HG03558 (cell line): ENCODE measurements around the gene FPR3.
"Not testable (repeated sequence)": the region's sequence is repeated elsewhere in the genome, so short reads cannot be mapped to it uniquely, and the experiment has no call there.

Source experiments
- ATAC-seq: cut with Tn5 transposase; IDR thresholded peaks from one replicate; pipeline ENCODE4 v1.9.1; 2021; ENCODE audit warnings: moderate number of reproducible peaks; ENCODE audit not compliant: unreplicated experiment; ENCODE audit errors: extremely low read depth

FPR3 gene, protein sequence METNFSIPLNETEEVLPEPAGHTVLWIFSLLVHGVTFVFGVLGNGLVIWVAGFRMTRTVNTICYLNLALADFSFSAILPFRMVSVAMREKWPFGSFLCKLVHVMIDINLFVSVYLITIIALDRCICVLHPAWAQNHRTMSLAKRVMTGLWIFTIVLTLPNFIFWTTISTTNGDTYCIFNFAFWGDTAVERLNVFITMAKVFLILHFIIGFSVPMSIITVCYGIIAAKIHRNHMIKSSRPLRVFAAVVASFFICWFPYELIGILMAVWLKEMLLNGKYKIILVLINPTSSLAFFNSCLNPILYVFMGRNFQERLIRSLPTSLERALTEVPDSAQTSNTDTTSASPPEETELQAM

DNA sequence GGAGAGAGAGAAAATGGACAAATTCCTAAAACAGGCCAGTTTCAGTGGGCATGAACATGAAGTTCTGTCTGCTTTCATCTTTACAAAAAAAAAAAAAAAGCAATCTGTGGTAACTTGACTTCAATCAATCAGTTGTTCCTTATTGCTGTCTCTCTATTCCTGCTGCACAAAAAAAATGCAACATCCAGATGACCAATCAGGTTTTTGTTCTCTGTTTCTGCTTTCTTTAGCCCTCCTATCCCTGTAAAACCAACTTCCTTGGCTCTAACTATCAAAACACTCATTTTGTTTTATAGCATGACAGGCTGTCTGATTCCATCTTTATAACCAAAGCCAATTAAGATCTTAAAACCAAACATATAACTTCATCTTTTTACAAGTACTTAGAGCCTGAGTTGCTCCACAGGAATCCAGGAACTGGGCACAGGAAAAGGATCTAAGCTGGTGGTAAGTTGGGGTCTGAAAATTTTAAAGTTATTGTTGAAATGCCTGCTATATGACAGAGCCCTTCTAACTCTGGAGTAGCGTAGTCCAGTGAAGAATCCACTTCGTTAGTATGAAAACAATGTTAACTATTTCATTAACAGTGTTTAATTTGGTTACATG is at the start of gene FPR3:
Gene FPR3, plus strand, starts transcription at position 273 of the 606 bp plus-strand sequence. CDS start 28,592 bp downstream, outside the sequence.
- ATAC-seq, result no peak

DNA sequence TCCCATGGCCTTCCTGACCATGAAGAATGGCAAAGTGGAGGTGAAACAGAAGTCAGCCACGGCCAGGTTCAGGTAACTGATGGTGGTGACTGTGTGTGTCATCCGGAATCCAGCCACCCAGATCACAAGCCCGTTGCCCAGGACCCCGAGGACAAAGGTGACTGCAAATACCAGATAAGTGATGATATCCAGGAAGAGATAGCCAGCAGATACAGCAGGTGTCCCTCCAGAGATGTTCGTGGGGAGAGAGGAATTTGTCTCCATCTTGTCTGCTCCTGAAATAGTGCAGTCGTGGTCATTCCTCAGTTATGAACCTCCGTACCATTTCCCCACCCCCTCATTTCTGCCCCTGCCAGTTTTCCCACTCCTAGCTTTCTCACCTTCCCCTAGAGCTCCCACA is 48.2 kb upstream of the FPR3 start:
- ATAC-seq, result no peak

DNA sequence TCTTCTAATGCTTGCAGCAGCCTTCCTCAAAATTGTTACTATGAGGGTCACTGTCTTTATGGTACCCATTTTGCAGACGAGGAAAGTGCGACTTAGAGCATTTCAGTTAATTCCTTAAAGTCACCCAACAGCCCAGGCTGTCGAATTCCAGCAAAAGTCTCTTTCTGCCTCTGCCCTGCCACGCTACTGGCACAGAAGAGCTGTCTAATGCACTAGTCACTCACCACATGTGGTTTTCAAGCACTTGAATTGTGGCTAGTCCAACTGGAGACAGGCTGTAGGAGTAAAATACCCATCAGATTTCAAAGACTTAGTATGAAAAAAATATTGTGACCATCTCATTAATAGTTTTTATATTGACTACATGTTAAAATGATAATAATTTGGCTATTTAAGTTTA is 45.0 kb upstream of the FPR3 start:
- ATAC-seq, result no peak

DNA sequence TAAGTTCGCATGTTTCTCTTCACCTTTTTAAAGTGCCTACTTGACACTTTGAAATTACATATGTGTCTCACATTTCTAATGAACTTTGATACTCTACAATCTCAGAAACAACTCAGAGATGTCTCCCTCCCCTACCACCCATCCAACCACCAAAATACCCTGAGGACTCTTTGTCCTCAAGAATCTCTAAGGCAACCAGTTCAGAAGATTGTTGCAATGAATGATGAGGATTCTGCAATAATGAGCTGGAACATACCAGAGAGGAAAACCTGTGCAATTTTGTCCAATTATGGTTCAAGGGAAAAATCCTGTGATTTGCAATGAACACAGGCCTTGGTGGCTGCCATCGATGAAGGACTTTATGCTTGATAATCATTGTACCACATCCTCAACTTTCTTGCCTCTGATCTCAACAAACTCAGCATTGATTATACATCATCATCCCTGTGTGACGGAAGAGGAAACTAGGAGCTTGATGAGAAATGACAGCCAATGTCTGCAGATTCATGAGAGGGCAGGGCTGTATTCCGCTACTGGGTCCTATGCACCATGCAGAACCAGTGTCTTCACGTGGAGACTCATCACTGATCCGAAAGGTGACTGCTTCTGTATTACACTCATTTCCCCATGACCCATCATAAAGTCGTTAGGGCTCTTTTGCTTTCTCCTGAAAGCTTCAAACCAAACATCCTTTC is 44.4 kb upstream of the FPR3 start:
- ATAC-seq, result no peak

DNA sequence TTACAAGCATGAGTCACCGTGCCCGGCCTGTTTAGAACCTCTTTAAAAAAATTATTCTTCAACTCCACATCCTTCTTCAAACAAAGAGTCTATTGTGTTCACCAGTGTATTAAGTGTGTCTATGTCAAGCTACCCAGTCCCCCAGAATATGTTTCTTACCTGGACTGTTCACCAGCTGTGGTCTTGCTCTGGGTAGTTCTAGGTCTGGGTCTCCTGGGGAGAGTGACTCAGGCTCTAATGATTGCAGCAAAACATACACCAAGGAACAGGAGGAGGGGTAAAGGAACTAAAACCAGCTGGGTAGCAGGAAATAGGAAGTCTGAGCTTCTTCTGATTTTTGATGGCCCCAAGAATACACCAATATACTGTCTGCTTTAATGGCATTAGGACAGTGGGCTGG is 43.3 kb upstream of the FPR3 start, which contains the start of gene FPR1:
Gene FPR1, minus strand, starts transcription at position 224 of the 400 bp plus-strand sequence. CDS start 4,884 bp downstream, outside the sequence.
- no peak for ATAC-seq

DNA sequence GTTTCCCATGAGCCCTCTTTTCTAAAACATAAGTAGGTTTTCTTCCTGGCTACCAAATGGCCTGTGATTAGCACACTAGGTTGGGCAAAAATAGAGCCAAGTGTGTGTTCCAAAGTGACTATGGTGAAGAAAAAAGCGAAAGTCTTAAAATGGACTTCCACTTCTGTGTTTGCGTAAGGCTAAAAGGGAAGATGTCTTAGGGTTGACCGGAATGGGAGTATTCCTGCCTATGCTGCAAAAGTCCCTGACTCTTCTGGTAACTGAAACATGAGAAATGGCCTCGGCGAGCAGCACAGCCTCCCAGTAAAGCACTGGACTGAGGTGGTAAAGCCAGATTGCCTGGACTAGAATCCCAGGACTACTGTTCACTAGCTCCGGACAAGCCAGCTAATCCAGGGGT is 40.8 kb upstream of the FPR3 start:
- ATAC-seq, result no peak

DNA sequence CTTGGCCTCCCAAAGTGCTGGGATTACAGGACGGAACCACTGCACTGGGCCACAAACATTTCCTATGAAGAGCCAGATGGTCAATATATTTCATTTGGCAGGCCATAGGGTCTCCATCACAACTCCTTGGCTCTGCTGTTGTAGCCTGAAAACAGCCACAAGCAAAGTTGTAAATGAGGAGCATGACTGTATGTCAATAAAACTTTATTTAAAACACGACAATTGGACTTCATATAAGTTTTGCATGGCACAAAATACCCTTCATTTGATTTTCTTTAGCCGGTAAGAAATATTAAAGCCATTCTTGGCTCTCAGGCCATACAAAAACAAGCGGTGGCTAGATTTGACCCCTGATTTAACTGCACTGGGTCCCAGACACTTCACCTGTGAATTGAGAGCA is 40.2 kb upstream of the FPR3 start:
- no peak for ATAC-seq

DNA sequence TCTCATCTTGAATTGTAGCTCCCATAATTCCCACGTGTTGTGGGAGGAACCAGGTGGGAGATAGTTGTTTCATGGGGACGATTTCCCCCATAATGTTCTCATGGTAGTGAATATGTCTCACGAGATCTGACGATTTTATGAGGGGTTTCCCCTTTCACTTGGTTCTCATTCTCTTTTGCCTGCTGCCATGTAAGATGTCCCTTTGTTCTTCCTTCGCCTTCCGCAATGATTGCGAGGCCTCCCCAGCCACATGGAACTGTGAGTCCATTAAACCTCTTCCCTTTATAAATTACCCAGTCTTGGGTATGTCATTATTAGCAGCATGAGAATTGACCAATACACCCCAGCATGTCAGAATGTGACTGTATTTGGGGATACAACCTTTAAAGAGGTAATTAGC is 39.4 kb upstream of the FPR3 start:
- no peak for ATAC-seq

DNA sequence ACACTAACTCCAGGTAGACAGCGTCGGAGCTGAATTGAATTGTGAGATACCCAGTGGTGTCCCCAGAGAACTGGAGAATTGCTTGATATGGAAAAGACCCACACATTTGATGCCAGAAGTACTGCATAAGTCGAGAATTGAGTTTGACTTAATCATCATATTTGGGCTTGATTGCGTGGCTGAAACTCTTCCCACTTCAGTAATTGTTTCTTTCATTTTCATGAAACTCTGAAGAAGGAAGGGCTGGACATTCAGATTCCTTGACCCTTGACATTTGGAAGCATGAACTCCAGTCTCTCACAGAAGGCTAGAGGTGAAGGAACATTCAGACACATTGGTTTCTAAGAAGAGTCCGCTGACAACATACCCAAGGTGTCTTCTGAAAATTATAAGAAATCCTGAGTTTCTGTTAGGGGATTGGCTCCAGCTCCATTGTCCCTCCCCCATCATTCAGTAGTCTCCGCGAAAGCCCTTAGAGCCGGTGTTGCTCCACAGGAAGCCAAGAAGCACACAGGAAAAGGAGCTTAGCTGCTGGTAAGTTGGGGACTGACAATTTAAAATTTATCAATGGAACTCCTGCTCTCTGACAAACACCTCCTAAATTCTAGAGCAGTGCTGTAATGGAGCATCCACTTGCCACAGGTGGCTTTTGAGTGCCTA is 34.1 kb upstream of the FPR3 start, which contains the start of gene FPR2:
Gene FPR2, plus strand, starts transcription at position 484 of the 660 bp plus-strand sequence. CDS start 7,479 bp downstream, outside the sequence.
- no peak for ATAC-seq

DNA sequence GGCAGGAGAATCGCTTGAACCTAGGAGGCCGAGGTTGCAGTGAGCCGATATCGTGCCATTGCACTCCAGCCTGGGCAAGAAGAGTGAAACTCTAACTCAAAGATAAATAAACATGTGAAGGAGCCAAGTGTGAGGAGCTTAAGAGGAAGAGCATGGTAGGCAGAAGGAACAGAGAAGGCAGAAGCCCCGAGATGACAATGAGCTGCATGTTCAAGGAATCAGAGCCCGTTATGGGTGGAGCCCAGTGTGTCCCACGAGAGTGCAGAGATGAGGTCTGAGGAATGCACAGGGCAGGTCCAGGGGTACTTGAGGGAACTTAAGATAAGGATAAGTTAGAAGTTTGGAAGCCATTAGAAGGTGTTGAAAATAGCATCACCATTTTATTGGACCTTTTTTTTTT is 33.3 kb upstream of the FPR3 start:
- ATAC-seq, result no peak

DNA sequence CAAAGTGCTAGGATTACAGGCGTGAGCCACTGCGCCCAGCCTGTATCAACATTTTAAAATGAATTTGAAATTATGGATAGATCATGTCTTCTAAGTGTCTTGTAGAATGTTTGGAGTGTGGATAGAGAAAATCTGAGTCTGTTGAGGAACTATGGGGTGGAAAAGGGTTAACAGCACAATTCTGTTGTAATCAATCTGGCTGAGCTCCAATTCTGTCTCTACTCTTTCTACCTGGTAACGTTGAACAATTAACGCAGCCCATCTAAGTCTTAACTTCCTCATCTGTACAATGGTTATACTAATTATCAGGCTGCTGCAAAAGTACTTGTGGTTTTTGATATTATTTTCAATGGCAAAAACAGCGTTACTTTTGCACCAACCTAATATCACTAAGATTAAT is 29.9 kb upstream of the FPR3 start:
- no peak for ATAC-seq

DNA sequence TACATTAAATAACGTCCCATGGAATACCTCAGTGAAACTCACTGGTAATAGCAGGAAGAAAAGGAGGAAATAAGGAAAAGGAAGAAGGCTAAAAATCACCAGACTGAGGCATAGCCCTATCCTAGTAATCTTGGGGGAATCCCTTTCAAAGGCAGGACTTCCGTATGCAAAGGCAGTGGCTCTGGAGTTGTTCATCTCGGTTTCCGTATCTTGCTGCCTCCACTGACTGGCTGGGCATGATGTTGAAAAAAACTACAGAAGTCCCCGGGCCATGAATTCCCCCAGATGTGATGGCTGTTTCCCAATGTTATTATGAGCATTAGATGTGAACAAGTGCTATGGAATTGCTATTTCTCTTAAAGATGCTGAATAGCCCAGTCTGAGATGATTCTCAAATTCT is 28.5 kb upstream of the FPR3 start:
- no peak for ATAC-seq

DNA sequence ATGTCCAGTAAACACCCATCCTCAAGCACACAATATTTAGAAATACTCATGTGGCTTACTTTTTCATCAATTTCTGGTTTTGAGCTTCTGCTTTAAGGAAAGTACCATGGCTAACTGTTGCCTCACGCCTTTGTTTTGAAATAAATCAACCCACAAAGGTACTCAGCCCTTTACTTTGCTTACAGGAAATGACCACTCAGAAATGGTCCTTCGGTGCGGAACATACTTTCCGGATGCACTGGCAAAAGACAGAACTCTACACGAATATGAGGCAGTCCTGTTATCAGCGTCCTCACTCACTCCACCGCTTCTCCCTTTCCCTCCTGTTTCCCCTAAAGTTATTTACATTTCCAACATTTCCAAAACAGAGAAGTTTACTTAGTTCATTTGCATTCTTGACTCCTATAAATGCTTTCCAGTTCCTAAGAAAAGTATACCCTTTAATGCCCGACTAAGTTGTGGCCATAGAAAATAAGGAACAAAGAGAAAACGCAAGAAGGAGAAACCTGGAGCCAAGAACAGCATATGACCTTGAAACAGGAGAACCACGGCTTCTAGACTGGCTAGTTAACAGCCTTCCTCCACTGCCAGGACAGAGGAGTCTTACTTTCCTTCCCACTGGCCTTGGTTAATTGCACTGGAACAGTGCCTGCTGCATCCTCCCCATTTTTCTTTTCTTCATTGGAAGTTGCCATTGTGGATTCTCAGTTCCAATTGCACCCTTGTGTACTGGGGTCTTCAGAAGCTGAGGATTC is 23.4 kb upstream of the FPR3 start:
- no peak for ATAC-seq

DNA sequence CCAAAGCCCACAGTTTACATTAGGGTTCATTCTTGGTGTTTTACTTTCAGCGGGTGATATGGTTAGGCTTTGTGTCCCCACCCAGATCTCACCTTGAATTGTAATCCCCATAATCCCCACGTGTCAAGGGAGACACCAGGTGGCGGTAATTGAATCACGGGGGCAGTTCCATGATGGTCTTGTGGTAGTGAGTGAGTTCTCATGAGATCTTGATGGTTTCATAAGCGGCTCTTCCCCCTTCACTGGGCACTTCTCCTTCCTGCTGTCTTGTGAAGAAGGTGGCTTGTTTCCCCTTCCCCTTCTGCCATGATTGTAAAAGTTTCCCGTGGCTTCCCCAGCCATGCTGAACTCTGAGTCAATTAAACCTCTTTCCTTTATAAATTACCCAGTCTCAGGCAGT is 22.0 kb upstream of the FPR3 start:
- no peak for ATAC-seq

DNA sequence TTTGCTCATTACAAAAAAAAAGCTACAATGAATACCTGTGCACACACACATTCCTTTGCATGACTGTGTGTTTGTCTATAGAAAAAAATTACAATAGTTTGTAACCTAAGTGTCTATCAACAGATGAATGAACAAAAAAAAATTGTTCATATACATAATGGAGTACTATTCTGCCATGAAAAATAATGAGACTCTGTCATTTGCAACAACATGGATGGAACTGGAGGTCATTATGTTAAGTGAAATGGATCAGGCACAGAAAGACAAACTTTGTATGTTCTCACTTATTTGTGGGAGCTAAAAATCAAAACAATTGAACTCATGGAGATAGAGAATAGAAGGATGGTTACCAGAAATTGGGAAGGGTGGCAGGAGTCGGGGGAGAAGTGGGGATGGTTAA is 18.4 kb upstream of the FPR3 start:
- ATAC-seq, result not testable (repeated sequence)

DNA sequence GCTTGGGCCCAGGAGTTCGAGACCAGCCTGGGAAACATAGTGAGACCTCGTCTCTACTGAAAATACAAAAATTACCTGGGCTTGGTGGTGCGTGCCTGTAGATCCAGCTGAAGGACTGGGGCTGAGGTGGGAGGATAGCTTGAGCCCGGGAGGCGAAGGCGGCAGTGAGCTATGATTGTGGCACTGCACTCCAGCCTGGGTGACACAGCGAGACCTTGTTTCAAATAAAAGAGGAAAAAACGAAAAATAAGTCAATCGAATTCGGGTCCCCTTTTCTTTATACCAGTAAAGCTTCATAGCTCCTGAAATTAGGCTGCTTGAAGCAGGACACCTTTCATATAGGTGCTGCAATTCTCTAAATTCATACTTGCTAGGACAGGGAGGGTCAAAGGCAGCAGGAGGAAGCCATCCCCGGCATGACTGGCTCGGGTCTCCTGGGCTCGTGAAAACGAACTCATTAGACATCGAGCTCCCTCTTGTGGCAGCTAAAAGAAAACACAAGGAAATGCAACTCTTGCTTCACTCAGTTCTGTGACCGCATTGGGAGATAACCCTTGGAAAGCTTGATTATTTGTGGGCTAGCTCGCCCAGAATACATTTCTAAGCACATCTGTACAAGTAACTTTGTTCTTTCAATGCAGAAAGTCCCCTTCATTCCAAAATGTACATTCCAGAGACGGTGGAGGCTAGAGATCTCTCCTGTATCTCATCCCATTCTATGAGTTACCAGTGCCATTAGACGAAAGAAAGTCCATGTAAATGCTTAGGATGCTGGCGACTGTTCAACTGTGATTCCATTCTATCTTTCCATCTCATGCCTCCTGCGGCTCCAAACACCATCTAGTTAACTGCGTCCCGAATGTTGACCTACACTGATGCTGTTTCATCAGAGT is 17.1 kb upstream of the FPR3 start:
- ATAC-seq, result no peak

DNA sequence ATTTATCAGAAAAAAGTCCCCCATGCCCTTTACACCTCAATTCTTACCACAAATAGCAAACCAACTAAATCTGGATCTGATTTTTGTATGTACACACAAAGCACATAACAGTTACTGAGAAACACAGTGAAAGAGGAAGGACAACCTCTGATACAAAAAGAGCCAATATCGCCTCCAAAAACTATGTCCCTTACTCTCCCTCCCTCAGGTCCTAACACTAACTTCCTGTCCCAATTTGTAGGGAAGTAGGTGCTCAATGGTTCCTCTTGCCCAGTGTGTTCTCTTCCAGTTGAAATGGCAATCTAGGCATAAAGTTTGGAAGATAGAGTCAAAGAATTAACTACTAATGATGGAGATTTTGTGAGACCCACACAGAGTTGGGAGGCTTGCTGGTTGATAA is 15.8 kb upstream of the FPR3 start:
- ATAC-seq, result no peak

DNA sequence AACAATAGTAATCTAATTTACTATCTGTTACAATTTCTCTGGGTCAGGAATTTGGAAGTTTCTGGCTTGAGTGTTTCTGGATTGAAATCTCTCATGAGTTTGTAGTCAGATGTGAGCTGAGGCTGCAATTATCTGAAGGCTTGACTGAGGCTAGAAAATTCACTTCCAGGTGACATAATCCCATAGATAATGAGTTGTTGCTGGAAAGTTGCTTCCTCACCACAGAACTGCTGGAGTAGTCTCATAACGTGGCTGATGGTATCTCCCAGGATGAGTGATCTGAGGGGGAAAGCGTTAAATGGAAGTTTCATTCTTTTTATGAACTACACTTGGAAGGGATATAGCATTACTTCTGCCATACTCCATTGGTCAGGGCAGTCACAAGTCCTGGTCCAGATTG is 15.3 kb upstream of the FPR3 start:
- no peak for ATAC-seq

DNA sequence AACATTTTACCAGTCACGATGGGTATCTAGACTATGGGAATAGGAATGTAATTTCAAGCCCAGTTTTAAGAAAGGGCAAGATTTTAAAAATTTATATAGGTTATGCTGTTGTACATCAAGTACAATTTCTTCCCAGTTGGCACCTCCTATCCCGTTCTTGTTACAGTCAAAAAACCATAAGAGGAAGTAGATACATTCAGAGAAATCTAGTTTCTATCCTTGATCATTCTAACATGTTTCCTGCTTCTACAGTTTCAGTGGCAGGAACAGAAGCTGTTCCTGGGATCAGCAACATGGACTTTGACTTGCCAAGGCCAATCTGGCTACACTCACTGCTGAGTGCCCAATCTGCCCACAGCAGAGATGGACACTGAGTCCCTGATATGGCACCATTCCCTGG is 14.7 kb upstream of the FPR3 start:
- ATAC-seq, result no peak
